Measurements from ENCODE around the gene ANXA6. TPM values are rescaled to one million over a fixed set of nuclear protein-coding genes. Genes with fewer than 3 reads are reported as not detected.

The ANXA6 gene
- total and polyA plus RNA-seq, 10 of the 15 experiments (the other 5 are each of a cell fraction or from before 2014, with no cell fraction given), result 44.0 to 571 (median 465) TPM

- RAD21 ChIA-PET (ENCODE audit: unreplicated experiment), result interaction anchor here (1.5 kb wide), 1 partner anchor 19 kb away, joined by 4 read pairs; no protein-coding TSS in a partner anchor
- H3K27me3 ChIP-seq (replicated peaks in 1 of 2; ENCODE audit: control insufficient read depth in 2 of 2, insufficient read depth in 2 of 2, low read length in 1 of 2), result no peaks in the 10 kb centered on the region
- H3K4me2 ChIP-seq (ENCODE audit: control insufficient read depth, insufficient read depth), result no peak overlapping the region
- no peak overlapping the region for H2AFZ ChIP-seq (ENCODE audit: control insufficient read depth, low read depth, low read length)
- POLR2A ChIA-PET, result no interaction called here
- no TSS peak for BruUV-seq (replicated peaks)
- no peaks in the 10 kb centered on the region for H3K4me1 ChIP-seq (ENCODE audit: control insufficient read depth, insufficient read depth, low read length)
- intact Hi-C loops (cut with micrococcal nuclease; ENCODE audit: unreplicated experiment) (no loop called here), in situ Hi-C loops (cut with MboI) (no loop called here)
- H3K4me3 ChIP-seq, result no peak overlapping the region
- H3K36me3 ChIP-seq (ENCODE audit: control insufficient read depth in 2 of 2, insufficient read depth in 2 of 2, low read length in 1 of 2), result peaks cover 25 to 29% of the 10 kb centered on the region in 2 experiments
- peaks cover under 1% of the 10 kb centered on the region; the same call in 2 of the 3 replicates for H3K9me3 ChIP-seq (replicated peaks; ENCODE audit: control insufficient read depth, insufficient read depth, low read length)
- H4K20me1 ChIP-seq (ENCODE audit: control insufficient read depth, insufficient read depth), result no peaks in the 10 kb centered on the region
- SMC1A ChIA-PET (ENCODE audit: uncharacterized antibody, unreplicated experiment), result interaction anchor here (0.6 to 2.2 kb wide), 6 partner anchors 8 to 16 kb away, joined by 3 to 9 read pairs (median 4); no protein-coding TSS in a partner anchor
- CTCF ChIA-PET, result interaction anchor here (0.5 to 1.7 kb wide), 3 partner anchors 16 to 449 kb away, joined by 3 to 4 read pairs (median 3); no protein-coding TSS in a partner anchor
- ATAC-seq (no peak), DNase-seq (ENCODE audit: low read depth, low spot score) (no peak), FAIRE-seq (no peak)
- no peak overlapping the region for H3K9ac ChIP-seq (ENCODE audit: control insufficient read depth, insufficient read depth, low read length)
- H3K79me2 ChIP-seq (ENCODE audit: control insufficient read depth, insufficient read depth, low read length), result no peaks in the 10 kb centered on the region
- WGBS (ENCODE audit: insufficient coverage, insufficient replicate concordance, low lambda C conversion rate, missing lambda C conversion rate), result 97% methylated on average over 7 of the region's 7 CpGs
- no peak overlapping the region for H3K27ac ChIP-seq (ENCODE audit: control insufficient read depth, insufficient read depth)
- TF ChIP-seq ESRRA (IDR thresholded peaks at IDR 0.05; ENCODE audit: low read length), result no peak
- no peak for TF ChIP-seq CREM (IDR thresholded peaks at IDR 0.05; ENCODE audit: low read depth)
- no peak for TF ChIP-seq NFXL1 (IDR thresholded peaks at IDR 0.05; ENCODE audit: borderline replicate concordance)
- TF ChIP-seq CBX3 (IDR thresholded peaks at IDR 0.05; ENCODE audit: borderline replicate concordance, low read depth), result no peak
- TF ChIP-seq PAX8 (IDR thresholded peaks at IDR 0.05), result no peak
- TF ChIP-seq SREBF1 (IDR thresholded peaks at IDR 0.05; ENCODE audit: low read length), result no peak
- TF ChIP-seq TCF3 (IDR thresholded peaks at IDR 0.05; ENCODE audit: borderline replicate concordance, insufficient read depth, low read depth, low read length), result no peak
- TF ChIP-seq CHD1 (IDR thresholded peaks at IDR 0.05; ENCODE audit: low read depth, low read length), result no peak
- TF ChIP-seq CEBPZ (IDR thresholded peaks at IDR 0.05; ENCODE audit: low read depth, low read length), result no peak
- no peak for TF ChIP-seq E4F1 (IDR thresholded peaks at IDR 0.05; ENCODE audit: borderline replicate concordance, partially characterized antibody)
- TF ChIP-seq E2F8 (IDR thresholded peaks at IDR 0.05; ENCODE audit: low read depth, partially characterized antibody), result no peak
- TF ChIP-seq POLR2AphosphoS2 (IDR thresholded peaks at IDR 0.05; ENCODE audit: low read depth, low read length), result no peak
- no peak for TF ChIP-seq TBL1XR1 (IDR thresholded peaks at IDR 0.05; ENCODE audit: low read depth, low read length)
- no peak for TF ChIP-seq FOXM1 (IDR thresholded peaks at IDR 0.05; ENCODE audit: low read depth, low read length)
- TF ChIP-seq RAD21 (IDR thresholded peaks at IDR 0.05; ENCODE audit: insufficient read depth, low read depth, low read length), result no peak
Measured at GRCh38 chr5:151183456-151184245, 26.1 kb upstream of the ANXA6 start.
